ENCODE results near the gene STARD7. TPM values are rescaled to one million over a fixed set of nuclear protein-coding genes. Genes with fewer than 3 reads are reported as not detected.

The STARD7 gene
- total and polyA plus RNA-seq, 9 of the 15 experiments (the other 6 are each of a cell fraction or from before 2014, with no cell fraction given) = 90.9 to 196 (median 145) TPM

DNA sequence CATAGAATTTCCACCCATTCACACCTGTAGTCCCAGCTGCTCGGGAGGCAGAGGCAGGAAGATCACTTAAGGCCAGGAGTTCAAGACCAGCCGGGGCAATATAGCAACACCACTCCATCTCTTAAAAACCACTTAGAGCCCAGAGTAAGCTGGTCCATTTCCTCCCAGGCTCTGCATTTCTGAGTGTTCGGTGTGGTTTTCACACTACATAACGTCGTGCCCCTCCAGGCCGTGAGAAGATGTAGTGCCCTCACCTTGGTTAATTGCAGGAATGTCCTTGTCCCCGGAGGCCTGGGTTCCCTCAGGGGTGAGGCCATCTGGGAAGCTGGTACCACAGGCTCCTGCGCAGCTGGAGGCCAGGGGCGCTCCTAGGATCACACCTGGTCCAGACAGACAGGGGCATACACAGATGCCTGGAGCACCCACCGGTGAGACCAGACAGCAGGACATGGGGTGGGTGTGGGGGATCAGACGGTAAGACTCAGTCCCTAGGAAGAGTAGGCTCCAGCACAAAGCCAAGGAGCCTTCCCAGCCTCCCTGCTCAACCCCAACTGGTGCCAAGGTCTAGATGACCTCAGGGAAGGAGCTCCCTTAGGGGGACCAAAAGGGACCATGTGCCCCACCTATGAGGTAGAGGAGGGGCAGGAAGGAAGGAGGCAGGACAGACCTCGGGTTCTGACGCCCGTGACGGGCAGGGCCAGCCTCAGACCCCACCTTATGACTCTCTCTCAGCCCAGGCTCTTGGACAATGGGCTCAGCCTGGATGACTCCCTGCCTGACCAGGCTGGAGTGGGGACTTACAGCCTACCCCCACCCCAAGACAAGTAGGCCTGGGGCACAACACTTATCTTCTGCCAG is 71.1 kb downstream of the STARD7 start (continued):
- no peak for TF ChIP-seq KDM4B (IDR thresholded peaks at IDR 0.05; ENCODE audit: borderline replicate concordance in 2 of 2, low read depth in 1 of 2)

DNA sequence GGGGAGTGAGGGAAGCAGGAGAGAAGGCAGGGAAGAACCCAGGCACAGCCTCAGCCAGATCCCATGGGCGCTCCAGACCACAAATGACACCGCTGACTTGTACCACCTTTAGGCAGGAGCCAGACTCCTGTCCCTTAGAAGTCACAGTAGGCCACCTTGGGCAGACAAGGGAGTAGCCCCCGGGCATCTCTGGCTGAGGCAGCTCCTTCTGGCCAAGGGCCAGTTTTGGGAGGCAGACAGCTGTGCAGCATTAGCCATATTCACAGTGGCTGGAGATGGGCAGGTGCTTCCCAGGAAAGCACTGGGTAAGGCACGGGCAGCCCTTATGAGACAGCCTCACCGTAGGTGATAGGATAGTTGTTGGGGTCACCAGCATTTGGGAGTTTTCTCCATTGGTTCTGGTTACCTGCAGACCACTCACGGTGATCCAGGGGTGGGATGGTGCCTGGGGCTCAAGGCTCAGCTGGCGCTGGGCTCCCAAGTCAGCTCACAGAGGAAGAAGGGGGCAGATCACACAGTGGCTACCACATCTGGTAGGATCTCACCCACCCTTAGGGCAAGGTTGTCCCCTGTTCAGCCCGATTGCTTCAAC is 72.4 kb downstream of the STARD7 start:
- Histone ChIP-seq H4K20me1 (replicated peaks; ENCODE audit: control insufficient read depth, insufficient read depth, low read length) (peaks cover 20% of the 10 kb centered on the region; the same call in 1 of the 2 replicates), H3K9ac (ENCODE audit: insufficient read depth in 1 of 2, low read depth in 2 of 2, low read length in 2 of 2) (no peak overlapping the region), H3K4me1 (replicated peaks in 1 of 2; ENCODE audit: control insufficient read depth in 2 of 2, insufficient read depth in 2 of 2, low read length in 2 of 2) (peaks cover 0 to 7% of the 10 kb centered on the region in 2 experiments; a peak in 2 of 5 replicates), H3K36me3 (ENCODE audit: control insufficient read depth, insufficient read depth, low read length) (no peaks in the 10 kb centered on the region), H3K4me3 (no peak overlapping the region), H3K4me2 (ENCODE audit: insufficient read depth, low read length) (no peak overlapping the region), H3K27ac (ENCODE audit: extremely low read depth, low read depth, low read length) (no peak overlapping the region), H2AFZ (ENCODE audit: low read depth, low read length) (no peak overlapping the region), H3K27me3 (ENCODE audit: control insufficient read depth in 2 of 2, insufficient read depth in 2 of 2, low read length in 2 of 2) (peaks cover 47 to 70% of the 10 kb centered on the region in 2 experiments), H3K9me3 (replicated peaks; ENCODE audit: control insufficient read depth, insufficient read depth, low read depth, low read length) (no peaks in the 10 kb centered on the region), H3K9me1 (ENCODE audit: control insufficient read depth, insufficient read depth, low read length) (no peaks in the 10 kb centered on the region), H3K79me2 (ENCODE audit: control insufficient read depth, insufficient read depth, low read length) (no peaks in the 10 kb centered on the region)
- CTCF ChIA-PET (ENCODE audit: low intra/inter-chr PET ratio) = no interaction called here
- intact Hi-C loops (cut with micrococcal nuclease) = no loop called here
- ATAC-seq = no peak
- in situ Hi-C loops (cut with MboI) = no loop called here
- peak; percentile 30; the same call in 1 of the 2 replicates for TF ChIP-seq NFIC (IDR thresholded peaks at IDR 0.05)
- TF ChIP-seq SMAD3 (CRISPR knock-in tag; conservative IDR thresholded peaks at IDR 0.05) = no peak
- BruUV-seq (replicated peaks) = no TSS peak
- WGBS (ENCODE audit: insufficient coverage, low coverage, missing lambda C conversion rate) = 1% methylated on average over 8 of the region's 8 CpGs
- POLR2A ChIA-PET = no interaction called here
- FAIRE-seq = no peak
- no peak for DNase-seq (ENCODE audit: extremely low read depth in 1 of 4, low spot score in 3 of 4)

Data from K562 (cell line).